NK-92 (cell line): ENCODE results near the gene PSMF1.
"Not testable (repeated sequence)": the region's sequence is repeated elsewhere in the genome, so short reads cannot be mapped to it uniquely, and the experiment has no call there.

Source experiments
- DNase-seq: peaks from one replicate; lab custom pipeline; 2025; ENCODE audit not compliant: unreplicated experiment; lab: John Stamatoyannopoulos, UW

The PSMF1 gene

GRCh38 chr20:1122388-1123315 is 4.2 kb downstream of the PSMF1 start:
- no peak for DNase-seq

GRCh38 chr20:1123666-1124065 is 5.3 kb downstream of the PSMF1 start:
- no peak for DNase-seq

- no peak for DNase-seq
Observed at GRCh38 chr20:1124421-1124820, 6.0 kb downstream of the PSMF1 start.

GRCh38 chr20:1125277-1125676 is 6.9 kb downstream of the PSMF1 start:
- DNase-seq = no peak

- DNase-seq = no peak
Observed at GRCh38 chr20:1127840-1128239, 9.4 kb downstream of the PSMF1 start.

GRCh38 chr20:1130058-1130694 is 11.8 kb downstream of the PSMF1 start:
- no peak for DNase-seq

GRCh38 chr20:1130847-1131246 is 12.4 kb downstream of the PSMF1 start:
- DNase-seq = no peak

GRCh38 chr20:1131354-1131753 is 13.0 kb downstream of the PSMF1 start:
- no peak for DNase-seq

GRCh38 chr20:1134355-1134754 is 16.0 kb downstream of the PSMF1 start:
- no peak for DNase-seq

GRCh38 chr20:1134836-1135235 is 16.4 kb downstream of the PSMF1 start:
- DNase-seq = no peak

- no peak for DNase-seq
Observed at GRCh38 chr20:1137236-1137635, 18.8 kb downstream of the PSMF1 start.

GRCh38 chr20:1144401-1145172 is 26.2 kb downstream of the PSMF1 start:
- no peak for DNase-seq

GRCh38 chr20:1146957-1147356 is 28.6 kb downstream of the PSMF1 start:
- DNase-seq = no peak

- not testable (repeated sequence) for DNase-seq
Observed at GRCh38 chr20:1149812-1150211, 31.4 kb downstream of the PSMF1 start.

- no peak for DNase-seq
Observed at GRCh38 chr20:1150218-1150617, 31.8 kb downstream of the PSMF1 start.

GRCh38 chr20:1150968-1151367 is 32.6 kb downstream of the PSMF1 start:
- DNase-seq = no peak

- DNase-seq = no peak
Observed at GRCh38 chr20:1154226-1154625, 35.8 kb downstream of the PSMF1 start.

- no peak for DNase-seq
Observed at GRCh38 chr20:1154691-1155090, 36.3 kb downstream of the PSMF1 start.

- DNase-seq = no peak
Observed at GRCh38 chr20:1155342-1155741, 36.9 kb downstream of the PSMF1 start.

- DNase-seq = no peak
Observed at GRCh38 chr20:1160496-1160895, 42.1 kb downstream of the PSMF1 start.

- no peak for DNase-seq
Observed at GRCh38 chr20:1160991-1161390, 42.6 kb downstream of the PSMF1 start.

- DNase-seq = no peak
Observed at GRCh38 chr20:1163105-1163504, 44.7 kb downstream of the PSMF1 start.
